HEK293 (cell line): ENCODE measurements around the gene MOGAT2.
"Not testable (repeated sequence)": the region's sequence is repeated elsewhere in the genome, so short reads cannot be mapped to it uniquely, and the experiment has no call there.

Experiments used
- CTCF ChIA-PET: fragments of 350-600 bp; formaldehyde crosslinking; extraction: SDS; loops from one replicate; lab custom pipeline; 2021; ENCODE audit warnings: antibody characterized with exemption; lab: Yijun Ruan, JAX
- POLR2A ChIA-PET: fragments of 300-600 bp; formaldehyde crosslinking; extraction: SDS; loops from one replicate; lab custom pipeline; 2020; ENCODE audit warnings: antibody characterized with exemption, inconsistent platforms; lab: Yijun Ruan, JAX
- H3K27ac ChIP-seq: fragments of 200-500 bp; sonication (Bioruptor generic); 2 replicates; pipeline ENCODE4 v1.5.1; 2014; ENCODE audit warnings: low read depth, low read length, control low read depth, inconsistent platforms; ENCODE audit errors: extremely low read depth
- H3K36me3 ChIP-seq, 2 experiments: fragments of 200-500 bp in 1 of 2; sonication (Bioruptor generic) in 1 of 2; 1 replicate in 1 of 2; 2 replicates in 1 of 2; pipeline ENCODE4 v1.5.1; 2014 to 2017; ENCODE audit warnings: inconsistent platforms in 2 of 2, low read length in 2 of 2; ENCODE audit not compliant: control insufficient read depth in 2 of 2, insufficient read depth in 1 of 2
- H3K4me1 ChIP-seq: fragments of 200-500 bp; sonication (Bioruptor generic); 2 replicates; pipeline ENCODE4 v1.5.1; 2014; ENCODE audit warnings: mild to moderate bottlenecking, low read length, inconsistent platforms; ENCODE audit not compliant: control insufficient read depth, insufficient read depth
- H3K4me3 ChIP-seq: 2 replicates; pipeline ENCODE4 v1.5.1; 2011; ENCODE audit warnings: low read depth, mild to moderate bottlenecking, control low read depth, low read length, moderate library complexity
- H3K9me3 ChIP-seq: fragments of 200-500 bp; sonication (Bioruptor generic); 2 replicates; pipeline ENCODE4 v1.5.1; 2014; ENCODE audit warnings: low read depth, low read length, inconsistent platforms; ENCODE audit not compliant: control insufficient read depth, insufficient read depth
- GLIS1 ChIP-seq: fragments of 450-650 bp; formaldehyde crosslinking; IDR thresholded peaks from 2 replicates; pipeline ENCODE4 v1.5.1; 2016; ENCODE audit warnings: missing biosample characterization, missing genetic modification characterization
- GLIS2 ChIP-seq: fragments of 450-650 bp; formaldehyde crosslinking; IDR thresholded peaks from 2 replicates; pipeline ENCODE4 v1.5.1; 2016; ENCODE audit warnings: missing biosample characterization, missing genetic modification characterization
- HOXC10 ChIP-seq: sonication (generic); formaldehyde crosslinking; IDR thresholded peaks from 2 replicates; pipeline ENCODE4 v1.8.1; 2023; ENCODE audit warnings: mild to moderate bottlenecking, missing genetic modification reagents
- IKZF3 ChIP-seq: fragments of 450-650 bp; IDR thresholded peaks from 2 replicates; pipeline ENCODE4 v1.5.0; 2018; ENCODE audit warnings: missing biosample characterization, mild to moderate bottlenecking, missing genetic modification characterization, moderate library complexity
- KLF7 ChIP-seq: fragments of 450-650 bp; formaldehyde crosslinking; IDR thresholded peaks from 2 replicates; pipeline ENCODE4 v1.5.1; 2016; ENCODE audit warnings: missing biosample characterization, missing genetic modification characterization, borderline replicate concordance
- PRDM1 ChIP-seq: fragments of 450-650 bp; formaldehyde crosslinking; IDR thresholded peaks from 2 replicates; pipeline ENCODE4; 2016; ENCODE audit warnings: missing biosample characterization, missing genetic modification characterization
- ZNF114 ChIP-seq: fragments of 450-650 bp; formaldehyde crosslinking; IDR thresholded peaks from 2 replicates; pipeline ENCODE4 v1.5.0; 2017; ENCODE audit warnings: missing biosample characterization, missing genetic modification characterization
- ZNF341 ChIP-seq: fragments of 450-650 bp; formaldehyde crosslinking; IDR thresholded peaks from 2 replicates; pipeline ENCODE4; 2016; ENCODE audit warnings: low read depth, missing biosample characterization, missing genetic modification characterization
- ZNF560 ChIP-seq: fragments of 450-650 bp; formaldehyde crosslinking; IDR thresholded peaks from 2 replicates; pipeline ENCODE4 v1.5.1; 2017; ENCODE audit warnings: missing biosample characterization, missing genetic modification characterization, borderline replicate concordance
- ZNF777 ChIP-seq: fragments of 450-650 bp; formaldehyde crosslinking; IDR thresholded peaks from 2 replicates; pipeline ENCODE4 v1.5.1; 2017; ENCODE audit warnings: missing biosample characterization, missing genetic modification characterization, borderline replicate concordance
- TF ChIP-seq, protein P1 (sequence below): fragments of 450-650 bp; formaldehyde crosslinking; IDR thresholded peaks from 2 replicates; pipeline ENCODE4 v1.5.1; 2017; ENCODE audit warnings: missing biosample characterization, missing genetic modification characterization
- TF ChIP-seq, protein P2 (sequence below): fragments of 450-650 bp; formaldehyde crosslinking; IDR thresholded peaks from 2 replicates; pipeline ENCODE4 v1.5.1; 2016; ENCODE audit warnings: missing biosample characterization, missing genetic modification characterization

Gene MOGAT2

DNA sequence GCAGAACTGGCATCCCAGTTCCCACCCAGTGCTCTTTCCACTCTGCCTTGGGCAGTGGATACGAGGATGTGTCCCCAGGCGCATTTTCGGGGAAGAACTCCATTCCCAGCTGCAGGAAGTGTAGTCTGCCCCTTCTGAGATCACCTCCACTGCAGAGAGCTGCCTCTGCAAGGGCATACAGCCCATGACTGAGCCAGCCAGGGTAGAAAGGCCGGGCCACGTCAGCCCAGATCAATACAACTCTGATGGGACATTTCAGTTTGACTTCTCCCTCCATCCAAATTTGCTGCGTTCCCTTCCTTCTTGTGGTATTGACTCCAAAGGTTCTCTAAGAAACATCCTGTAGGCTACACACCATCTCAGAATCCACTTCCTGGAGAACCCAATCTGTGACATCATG lies 19.7 kb downstream of the MOGAT2 start (continued):
- TF ChIP-seq GLIS2 (tag by site-specific recombination) = no peak

DNA sequence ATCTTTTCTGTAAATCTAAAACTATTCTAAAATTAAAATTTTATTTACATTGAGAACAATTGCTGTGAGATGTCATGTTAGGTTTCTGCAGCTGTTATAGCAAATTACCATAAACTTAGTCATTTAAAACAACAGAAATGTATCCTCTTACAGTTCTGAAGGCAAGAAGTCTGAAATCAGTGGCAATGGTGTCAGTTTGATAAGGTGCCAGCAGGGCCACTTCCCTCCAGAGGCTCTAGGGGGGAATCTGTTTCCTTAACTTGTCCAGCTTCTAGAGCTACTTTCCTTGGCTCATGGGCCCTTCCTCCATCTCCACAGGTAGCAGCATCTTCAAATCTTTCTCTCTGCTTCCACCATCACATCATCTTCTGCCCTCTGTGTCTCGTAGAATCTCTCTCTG lies 23.0 kb downstream of the MOGAT2 start:
- ChIA-PET CTCF (no interaction called here), POLR2A (interaction anchor here (1.1 kb wide), 1 partner anchor 24 kb away, joined by 3 read pairs; no protein-coding TSS in a partner anchor)
- Histone ChIP-seq H3K9me3 (no peaks in the 10 kb centered on the region), H3K4me1 (no peaks in the 10 kb centered on the region), H3K27ac (no peak overlapping the region), H3K4me3 (no peak overlapping the region), H3K36me3 (no peaks in the 10 kb centered on the region)
- no peak for TF ChIP-seq ZNF560
- no peak for TF ChIP-seq HOXC10
- TF ChIP-seq ZNF777 (tag by site-specific recombination) = no peak

DNA sequence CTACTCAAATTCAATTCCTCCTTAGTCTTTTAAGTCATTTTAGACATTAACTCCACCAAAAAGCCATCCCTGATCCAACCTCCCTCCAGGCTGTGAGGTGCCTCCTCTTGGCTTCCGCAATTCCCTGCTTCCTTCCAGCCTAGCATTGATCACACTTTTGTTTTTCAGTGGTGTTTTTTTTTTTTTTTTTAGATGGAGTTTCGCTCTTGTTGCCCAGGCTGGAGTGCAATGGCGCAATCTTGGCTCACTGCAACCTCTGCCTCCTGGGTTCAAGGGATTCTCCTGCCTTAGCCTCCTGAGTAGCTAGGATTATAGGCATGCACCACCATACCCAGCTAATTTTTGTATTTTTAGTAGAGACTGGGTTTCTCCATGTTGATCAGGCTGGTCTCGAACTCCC lies 25.5 kb downstream of the MOGAT2 start:
- H3K27ac ChIP-seq, H3K4me3 ChIP-seq, H3K9me3 ChIP-seq, H3K4me1 ChIP-seq, H3K36me3 ChIP-seq: not testable (repeated sequence)
- ChIA-PET POLR2A (interaction anchor here (0.7 kb wide), 1 partner anchor 20 kb away, joined by 5 read pairs; no protein-coding TSS in a partner anchor), CTCF (interaction anchor here (0.6 to 0.7 kb wide), 2 partner anchors 156 to 425 kb away, joined by 3 to 4 read pairs; no protein-coding TSS in a partner anchor)

DNA sequence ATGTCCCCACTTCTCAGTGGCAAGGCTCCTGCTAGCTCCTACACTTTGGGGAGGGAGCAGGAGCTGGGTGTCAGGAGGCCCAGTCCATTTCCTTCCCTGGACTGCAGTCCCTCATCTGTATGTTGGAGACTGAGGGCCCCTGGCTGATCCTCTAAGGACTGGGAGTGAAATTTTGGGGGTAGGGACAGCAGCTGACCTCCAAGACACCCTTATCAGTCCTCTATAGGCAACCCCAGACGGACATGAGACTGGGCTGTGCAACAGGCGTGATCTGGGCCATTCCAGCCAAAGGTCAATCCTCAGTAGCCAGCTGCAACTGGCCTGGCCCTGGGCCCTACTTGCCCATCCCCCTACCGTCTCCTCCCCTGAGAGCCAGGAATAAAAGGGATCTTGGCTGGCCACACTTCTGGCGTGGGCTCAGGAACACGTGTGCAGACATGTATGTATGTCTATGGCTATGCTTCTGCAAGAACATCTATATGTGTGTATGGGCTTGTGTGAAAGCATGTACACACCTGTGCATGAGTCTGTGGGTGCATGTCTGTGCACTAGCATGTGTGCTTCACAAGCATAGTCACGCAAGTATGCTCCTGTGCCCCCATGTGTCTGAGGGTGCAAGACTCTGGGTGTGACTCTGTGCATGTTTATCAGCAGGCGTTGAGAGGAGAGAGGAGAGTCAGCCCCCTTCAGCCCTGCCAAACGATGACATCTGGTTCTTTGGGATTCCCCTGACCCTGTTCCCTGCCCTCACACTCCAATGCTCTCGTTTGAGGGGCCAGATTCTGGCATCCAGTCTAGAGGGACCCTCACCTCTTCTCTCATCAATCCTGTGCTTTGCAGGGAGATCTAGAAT lies 26.3 kb downstream of the MOGAT2 start:
- no peak overlapping the region for H3K4me3 ChIP-seq
- no peaks in the 10 kb centered on the region for H3K9me3 ChIP-seq
- TF ChIP-seq, protein P1, sequence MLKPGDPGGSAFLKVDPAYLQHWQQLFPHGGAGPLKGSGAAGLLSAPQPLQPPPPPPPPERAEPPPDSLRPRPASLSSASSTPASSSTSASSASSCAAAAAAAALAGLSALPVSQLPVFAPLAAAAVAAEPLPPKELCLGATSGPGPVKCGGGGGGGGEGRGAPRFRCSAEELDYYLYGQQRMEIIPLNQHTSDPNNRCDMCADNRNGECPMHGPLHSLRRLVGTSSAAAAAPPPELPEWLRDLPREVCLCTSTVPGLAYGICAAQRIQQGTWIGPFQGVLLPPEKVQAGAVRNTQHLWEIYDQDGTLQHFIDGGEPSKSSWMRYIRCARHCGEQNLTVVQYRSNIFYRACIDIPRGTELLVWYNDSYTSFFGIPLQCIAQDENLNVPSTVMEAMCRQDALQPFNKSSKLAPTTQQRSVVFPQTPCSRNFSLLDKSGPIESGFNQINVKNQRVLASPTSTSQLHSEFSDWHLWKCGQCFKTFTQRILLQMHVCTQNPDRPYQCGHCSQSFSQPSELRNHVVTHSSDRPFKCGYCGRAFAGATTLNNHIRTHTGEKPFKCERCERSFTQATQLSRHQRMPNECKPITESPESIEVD (tag by site-specific recombination) = no peak
- TF ChIP-seq GLIS1 (tag by site-specific recombination) (no peak), PRDM1 (tag by site-specific recombination) (no peak), ZNF341 (tag by site-specific recombination) (no peak), IKZF3 (tag by site-specific recombination) (no peak), KLF7 (tag by site-specific recombination) (no peak), ZNF114 (tag by site-specific recombination) (no peak)
- TF ChIP-seq, protein P2, sequence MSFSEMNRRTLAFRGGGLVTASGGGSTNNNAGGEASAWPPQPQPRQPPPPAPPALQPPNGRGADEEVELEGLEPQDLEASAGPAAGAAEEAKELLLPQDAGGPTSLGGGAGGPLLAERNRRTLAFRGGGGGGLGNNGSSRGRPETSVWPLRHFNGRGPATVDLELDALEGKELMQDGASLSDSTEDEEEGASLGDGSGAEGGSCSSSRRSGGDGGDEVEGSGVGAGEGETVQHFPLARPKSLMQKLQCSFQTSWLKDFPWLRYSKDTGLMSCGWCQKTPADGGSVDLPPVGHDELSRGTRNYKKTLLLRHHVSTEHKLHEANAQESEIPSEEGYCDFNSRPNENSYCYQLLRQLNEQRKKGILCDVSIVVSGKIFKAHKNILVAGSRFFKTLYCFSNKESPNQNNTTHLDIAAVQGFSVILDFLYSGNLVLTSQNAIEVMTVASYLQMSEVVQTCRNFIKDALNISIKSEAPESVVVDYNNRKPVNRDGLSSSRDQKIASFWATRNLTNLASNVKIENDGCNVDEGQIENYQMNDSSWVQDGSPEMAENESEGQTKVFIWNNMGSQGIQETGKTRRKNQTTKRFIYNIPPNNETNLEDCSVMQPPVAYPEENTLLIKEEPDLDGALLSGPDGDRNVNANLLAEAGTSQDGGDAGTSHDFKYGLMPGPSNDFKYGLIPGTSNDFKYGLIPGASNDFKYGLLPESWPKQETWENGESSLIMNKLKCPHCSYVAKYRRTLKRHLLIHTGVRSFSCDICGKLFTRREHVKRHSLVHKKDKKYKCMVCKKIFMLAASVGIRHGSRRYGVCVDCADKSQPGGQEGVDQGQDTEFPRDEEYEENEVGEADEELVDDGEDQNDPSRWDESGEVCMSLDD (tag by site-specific recombination) = no peak
- no peak overlapping the region for H3K27ac ChIP-seq
- no peaks in the 10 kb centered on the region for H3K36me3 ChIP-seq
- ChIA-PET POLR2A (interaction anchor here (0.7 kb wide), 1 partner anchor 19 kb away, joined by 5 read pairs; no protein-coding TSS in a partner anchor), CTCF (no interaction called here)
- no peaks in the 10 kb centered on the region for H3K4me1 ChIP-seq
